SHP77 (cell line): ENCODE data around the gene ATP6V1B1.

ENCODE experiments used
- DNase-seq, 2 experiments: peaks; one replicate each; lab custom pipeline; 2025; lab: John Stamatoyannopoulos, UW

Gene ATP6V1B1

DNA sequence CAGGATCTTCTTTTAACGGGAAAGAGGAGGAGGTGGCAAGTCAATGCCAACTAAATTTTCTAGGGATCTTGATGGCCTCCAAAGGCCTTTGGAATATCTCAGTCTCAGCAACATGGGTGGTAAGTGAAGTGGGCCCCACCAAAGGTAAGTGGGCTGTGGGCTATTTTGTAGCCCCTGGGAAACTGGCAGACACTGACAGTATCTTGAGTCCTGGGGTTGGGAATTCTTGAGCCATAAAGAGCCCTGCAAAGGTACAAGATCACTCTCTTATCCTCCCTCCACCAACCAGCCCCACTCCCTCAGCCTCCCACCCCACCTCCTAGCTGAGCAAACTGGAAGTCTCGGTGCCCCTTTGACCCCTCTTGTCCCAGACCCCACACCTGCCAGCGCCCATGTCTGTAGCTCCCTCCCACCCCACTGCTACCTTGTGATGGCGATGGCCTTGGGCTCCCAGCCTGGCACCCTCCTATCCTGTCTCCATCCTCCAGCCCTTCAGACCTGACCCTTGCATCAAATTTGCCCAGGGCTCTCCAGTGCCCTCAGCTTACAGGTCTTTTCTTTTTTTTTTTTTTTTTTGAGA, 8.5 kb downstream of the ATP6V1B1 start:
- no peak for DNase-seq

DNA sequence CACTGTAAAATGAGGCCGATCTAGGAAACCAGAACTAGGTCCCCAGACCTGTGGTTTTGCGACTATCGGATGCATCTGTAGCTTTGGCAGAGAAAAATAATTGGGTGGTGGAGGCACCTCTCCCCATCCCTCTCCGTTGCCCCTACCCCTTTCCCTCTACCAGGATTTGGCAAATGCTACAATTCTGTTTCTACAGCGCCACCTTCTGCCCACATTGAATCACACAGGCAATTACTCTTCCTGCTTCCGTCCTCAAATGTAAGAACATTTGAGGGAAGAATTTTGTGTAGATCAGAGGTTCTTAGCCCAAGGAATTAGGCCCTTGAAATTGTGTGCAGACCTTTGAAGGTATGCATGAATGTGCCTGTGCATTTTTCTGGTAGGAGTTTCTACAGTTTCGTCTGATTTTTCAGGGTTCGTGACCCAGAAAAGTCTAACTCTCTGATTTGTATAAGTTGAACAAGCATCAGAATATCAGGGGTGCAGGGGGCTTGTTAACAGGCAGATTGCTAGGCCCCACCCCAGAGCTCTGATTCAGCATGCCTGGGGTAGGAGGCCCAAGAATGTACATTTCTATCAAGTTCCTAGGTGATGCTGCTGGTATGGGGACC, 11.2 kb downstream of the ATP6V1B1 start:
- peak; percentile 47 to 49 for DNase-seq

DNA sequence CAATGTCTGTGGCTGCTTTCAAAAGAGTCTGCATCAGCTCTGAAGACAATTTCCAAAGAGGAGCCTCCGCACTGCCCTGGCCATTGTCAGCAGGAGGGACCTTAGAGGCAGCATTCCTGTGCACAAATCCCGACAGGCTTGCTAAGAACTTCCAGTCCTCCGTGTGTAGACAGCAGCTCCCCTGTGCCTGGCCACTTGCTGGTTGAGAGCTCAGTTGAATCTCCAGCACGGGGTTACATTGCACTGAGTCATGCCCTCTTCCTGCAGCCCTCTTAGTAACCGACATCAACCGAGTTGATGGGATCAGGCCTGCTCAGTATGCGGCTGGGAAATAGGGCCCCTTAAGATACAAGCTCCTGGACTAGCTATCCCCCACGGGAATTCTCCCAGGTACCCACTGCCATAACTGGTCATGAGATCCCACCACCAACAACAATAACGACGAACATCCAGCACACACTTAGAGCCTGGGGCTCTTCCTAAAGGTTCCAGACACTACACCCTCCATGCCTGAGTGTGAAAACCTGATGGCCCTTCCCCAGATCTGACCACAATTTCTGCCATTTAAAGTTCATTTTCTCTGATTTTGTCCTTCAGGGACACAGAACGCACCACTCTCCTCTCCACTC, 12.0 kb downstream of the ATP6V1B1 start:
- peak in 1 of 2 experiments; percentile 11 for DNase-seq

DNA sequence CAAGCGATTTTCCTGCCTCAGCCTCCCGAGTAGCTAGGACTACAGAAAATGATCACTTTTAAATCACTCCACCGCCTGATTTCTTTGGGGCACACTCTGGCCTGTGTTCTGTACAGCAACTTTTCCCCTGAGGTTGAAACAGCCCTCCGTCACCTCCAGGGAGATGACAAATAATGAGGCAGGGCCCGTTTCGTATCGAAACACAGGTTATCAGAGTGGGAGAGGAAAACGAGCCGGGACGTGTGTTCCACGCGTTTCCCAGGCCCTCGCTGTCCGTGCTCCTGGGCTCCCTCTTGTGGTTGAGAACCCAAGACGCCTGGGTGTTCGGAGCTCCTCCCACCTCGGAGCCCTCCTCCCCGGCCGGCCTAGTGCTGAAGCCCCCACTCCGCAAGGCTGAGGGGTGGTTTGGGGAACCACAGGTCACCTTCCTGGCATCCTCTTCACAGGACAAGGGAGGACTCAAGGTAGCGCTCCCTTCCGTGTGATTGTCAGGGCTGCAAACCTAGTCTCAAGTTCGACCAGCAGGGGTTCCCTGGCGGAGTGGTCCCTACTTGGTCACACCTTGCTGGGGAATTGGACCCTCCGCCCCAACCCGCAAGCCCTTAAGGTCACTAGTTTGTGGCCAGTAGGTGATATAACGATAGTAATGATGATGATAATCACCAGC, 12.8 kb downstream of the ATP6V1B1 start:
- DNase-seq = peak; percentile 53 to 57

DNA sequence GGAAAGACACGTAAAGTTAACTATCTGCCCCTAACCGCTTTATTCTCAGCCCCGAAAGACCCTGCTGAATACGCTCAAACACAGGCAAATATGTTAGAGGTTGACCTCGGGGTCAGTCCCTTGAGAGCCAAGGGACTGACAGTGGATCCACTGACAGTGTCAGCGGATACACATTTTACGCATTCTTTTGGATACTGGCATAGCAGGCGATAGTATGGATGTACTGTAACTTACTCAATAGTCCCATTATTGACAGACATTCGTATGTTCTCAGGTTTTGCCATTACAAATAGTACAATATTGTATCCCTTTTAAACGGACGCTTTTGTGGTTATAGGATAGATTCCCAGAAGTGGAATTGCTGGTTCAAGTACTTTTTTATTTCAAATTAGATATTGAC, 13.4 kb downstream of the ATP6V1B1 start:
- no peak for DNase-seq

DNA sequence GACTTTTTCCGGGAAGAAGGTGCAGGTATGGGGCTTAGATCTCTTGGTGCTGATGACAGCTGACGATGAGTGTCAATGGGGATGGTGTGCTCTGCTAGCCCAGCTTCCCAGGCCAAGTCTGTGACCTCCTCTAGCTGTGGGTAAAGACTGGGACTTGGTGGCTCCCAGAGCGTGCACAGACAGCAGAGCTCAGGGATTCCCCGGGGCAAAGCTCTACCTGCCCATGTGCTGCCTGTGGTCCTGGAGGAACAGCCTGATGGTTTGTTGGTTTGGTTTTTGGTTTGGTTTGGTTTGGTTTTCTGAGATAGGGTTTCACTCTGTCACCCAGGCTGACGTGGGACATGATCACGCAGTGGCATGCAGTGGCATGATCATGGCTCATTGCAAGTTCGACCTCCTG, 19.2 kb downstream of the ATP6V1B1 start:
- no peak for DNase-seq

DNA sequence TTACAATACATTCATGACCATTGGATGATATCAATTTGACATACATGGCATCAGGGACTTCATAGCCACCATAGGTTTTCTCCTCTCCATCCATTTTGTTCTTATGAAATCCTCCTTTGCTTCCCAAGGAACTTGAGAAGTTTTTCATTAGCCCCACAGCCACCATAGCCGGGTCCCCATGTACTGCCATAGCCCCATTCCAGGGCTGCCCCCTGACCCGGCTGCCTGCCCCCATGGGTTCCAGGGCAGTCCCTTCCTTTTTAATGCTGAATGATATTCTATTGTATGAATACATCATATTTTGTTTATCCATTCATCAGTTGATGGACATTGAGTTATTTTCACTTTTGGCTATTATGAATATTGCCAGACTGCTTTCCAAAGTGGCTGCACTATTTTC, 20.4 kb downstream of the ATP6V1B1 start:
- no peak for DNase-seq

DNA sequence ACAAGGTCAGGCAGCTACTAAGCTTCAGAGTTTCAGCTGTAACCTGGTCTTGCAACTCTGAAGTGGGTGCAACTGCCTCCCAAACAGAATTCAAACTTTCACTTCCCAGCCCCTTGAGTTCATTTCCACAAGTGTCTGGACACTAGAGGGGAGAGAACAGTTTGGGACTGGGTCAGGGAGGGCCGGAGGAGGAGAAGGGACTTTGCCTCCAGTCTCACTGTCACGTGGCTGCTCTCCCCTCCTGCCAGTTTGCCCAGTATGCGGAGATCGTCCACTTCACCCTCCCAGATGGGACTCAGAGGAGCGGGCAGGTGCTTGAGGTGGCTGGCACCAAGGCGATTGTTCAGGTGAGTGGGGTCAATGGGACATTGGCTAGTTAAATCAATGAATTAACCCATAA, 22.1 kb downstream of the ATP6V1B1 start:
- no peak for DNase-seq

DNA sequence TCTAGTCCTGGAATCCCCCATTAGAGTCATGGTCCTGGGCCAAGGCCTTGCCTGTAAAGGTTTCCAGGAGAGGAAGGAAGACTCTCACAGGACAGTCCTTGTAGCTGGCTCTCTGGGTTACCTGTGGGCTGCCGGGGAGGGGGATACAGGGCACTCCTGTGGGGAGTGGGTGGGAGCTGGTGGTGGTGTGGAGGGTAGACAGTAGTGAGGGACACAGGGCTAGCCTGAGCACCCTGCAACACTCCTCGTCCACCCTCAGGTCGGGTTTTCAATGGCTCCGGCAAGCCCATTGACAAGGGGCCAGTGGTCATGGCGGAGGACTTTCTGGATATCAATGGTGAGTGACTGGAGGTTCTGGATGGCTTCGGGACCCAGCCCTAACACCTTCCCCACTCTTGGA, 23.1 kb downstream of the ATP6V1B1 start:
- no peak for DNase-seq

DNA sequence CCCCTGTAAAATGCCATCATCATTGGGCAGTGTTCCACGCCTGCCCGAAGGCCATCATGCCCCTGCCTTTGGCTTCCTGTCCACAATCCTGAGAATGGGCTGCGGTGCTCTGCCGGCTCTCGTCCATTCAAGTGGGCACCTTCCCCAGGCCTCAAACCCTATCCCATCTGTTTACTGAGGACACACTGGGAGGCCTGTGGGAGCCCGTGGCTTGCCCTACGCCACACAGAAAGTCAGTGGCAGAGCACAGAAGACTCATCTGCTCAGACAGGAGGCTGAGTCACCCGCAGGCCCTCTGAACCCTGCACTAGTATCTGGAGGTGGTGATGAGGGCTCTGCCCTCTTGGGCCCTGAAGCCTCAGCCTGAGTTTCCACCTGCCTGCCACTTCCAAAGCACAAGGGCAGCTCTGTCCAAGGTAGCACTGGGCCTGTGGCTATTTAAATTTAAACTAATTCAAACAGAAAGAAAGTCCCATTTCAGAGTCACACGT, 23.6 kb downstream of the ATP6V1B1 start:
- no peak for DNase-seq

DNA sequence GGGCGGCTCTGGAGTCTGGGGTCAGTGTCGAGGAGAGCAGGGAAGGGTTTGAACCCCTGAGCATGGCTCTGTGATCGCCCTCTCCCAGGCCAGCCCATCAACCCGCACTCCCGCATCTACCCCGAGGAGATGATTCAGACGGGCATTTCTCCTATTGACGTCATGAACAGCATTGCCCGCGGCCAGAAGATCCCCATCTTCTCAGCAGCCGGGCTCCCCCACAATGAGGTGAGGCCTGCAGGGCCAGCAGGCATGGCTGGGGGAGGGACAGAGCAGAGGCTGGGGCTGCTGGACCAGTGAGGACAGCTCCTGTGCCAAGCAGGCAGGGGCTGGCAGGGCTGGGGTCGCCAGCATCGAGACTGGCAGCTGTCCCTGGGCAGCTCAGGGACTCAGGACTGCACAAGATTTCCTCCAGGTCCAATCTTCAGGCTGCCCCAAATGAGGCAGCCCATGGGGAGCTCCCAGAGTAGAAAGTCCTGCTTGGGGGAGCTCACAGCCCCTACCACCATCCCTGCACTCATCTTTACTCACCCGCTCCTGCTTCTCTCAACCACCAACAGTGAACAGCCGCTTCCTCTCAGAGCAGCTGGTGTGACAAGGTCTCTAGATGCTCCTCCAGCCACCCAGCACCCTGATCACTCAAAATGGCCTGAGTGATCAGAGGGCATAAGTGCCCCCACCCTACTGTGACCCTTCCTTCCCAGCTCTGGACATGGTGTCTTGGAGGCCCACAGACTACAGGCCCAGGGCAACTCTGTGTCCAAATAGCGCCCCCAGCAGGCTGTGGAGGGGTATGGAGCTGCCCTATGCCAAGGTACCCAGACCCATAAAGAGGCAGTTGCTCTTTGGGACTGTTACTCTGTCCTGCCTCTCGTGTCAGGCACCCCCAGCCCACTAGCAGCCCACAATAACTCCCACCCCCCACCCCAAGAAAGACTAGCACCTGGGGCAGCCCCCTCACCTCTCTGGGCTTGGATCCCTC, 24.4 kb downstream of the ATP6V1B1 start:
- DNase-seq = no peak

DNA sequence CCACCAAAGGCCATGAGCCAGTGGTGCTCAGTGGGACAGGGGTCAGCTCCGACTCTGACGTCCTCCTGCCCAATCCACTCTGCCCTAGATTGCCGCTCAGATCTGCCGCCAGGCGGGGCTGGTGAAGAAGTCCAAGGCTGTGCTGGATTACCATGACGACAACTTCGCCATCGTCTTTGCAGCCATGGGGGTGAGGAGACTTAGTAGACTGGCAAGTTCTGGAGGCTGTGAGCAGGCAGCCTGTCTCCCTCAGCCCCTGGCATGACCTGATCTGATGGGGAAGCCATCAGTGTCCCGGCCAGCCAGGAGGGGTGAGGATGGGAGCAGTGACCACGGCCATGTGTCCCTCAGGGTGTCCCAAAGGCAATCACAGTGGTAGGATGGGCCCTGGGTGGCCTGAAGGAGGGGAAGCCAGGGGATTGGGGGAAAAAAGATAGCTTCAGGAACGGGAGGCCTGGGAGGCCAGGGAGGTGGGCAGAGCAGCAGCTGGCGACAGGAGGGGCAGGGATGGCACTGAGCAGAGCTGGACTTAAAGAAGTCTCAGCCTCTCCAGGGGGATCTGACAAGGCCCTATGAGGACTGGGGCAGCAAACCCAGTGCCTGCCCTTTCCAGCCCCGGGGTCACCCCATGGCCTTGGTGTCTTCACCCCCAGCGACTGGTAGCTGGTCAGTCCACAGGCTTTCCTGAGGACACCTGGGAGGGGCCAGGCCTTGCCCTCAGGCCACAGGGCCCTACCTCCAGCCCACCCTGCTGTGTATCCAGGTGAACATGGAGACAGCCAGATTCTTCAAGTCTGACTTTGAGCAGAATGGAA, 25.3 kb downstream of the ATP6V1B1 start:
- DNase-seq = no peak

DNA sequence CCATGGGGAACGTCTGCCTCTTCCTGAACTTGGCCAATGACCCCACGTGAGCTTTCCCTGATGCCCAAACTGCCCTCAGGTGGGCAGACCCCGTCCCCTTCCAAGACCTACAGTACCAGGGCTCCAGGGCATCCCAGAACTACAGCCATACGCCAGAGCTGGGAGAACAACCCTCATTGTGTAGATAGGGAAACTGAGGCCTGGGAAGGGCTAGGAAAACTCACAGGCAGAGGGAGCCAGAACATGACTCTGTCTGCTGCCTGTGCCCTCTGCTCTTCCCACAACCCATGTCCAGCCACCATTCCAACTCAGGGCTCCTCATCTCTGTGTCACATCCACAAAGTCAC, 25.9 kb downstream of the ATP6V1B1 start:
- no peak for DNase-seq

DNA sequence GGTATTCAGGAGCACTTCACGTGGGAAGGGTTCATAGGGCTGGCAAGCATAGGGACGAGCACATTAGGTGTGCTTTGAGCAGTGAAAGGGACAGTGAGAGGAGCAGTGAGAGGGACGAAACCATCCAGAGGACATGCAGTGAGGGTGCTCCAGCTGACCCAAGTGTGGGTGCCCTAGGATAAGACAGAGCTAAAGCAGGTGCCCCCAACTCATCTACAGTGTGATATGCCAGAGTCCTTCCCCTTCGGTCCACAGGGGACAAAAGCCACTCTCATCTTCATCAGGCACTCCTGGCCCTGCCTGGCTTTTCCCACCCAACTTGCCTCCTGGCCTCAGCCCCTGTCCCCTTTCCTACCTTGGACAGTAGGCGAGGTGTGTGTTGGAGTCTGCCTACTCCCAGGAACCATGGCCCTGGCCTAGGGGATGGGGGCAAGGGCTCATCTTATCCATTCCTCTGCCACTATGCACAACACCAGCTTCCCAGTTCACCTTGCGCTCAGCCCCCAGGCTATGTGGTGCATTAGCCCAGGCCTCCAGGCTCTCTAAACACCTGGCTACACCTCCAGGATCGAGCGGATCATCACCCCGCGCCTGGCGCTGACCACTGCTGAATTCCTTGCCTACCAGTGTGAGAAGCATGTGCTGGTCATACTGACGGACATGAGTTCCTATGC, 26.6 kb downstream of the ATP6V1B1 start:
- DNase-seq = no peak

DNA sequence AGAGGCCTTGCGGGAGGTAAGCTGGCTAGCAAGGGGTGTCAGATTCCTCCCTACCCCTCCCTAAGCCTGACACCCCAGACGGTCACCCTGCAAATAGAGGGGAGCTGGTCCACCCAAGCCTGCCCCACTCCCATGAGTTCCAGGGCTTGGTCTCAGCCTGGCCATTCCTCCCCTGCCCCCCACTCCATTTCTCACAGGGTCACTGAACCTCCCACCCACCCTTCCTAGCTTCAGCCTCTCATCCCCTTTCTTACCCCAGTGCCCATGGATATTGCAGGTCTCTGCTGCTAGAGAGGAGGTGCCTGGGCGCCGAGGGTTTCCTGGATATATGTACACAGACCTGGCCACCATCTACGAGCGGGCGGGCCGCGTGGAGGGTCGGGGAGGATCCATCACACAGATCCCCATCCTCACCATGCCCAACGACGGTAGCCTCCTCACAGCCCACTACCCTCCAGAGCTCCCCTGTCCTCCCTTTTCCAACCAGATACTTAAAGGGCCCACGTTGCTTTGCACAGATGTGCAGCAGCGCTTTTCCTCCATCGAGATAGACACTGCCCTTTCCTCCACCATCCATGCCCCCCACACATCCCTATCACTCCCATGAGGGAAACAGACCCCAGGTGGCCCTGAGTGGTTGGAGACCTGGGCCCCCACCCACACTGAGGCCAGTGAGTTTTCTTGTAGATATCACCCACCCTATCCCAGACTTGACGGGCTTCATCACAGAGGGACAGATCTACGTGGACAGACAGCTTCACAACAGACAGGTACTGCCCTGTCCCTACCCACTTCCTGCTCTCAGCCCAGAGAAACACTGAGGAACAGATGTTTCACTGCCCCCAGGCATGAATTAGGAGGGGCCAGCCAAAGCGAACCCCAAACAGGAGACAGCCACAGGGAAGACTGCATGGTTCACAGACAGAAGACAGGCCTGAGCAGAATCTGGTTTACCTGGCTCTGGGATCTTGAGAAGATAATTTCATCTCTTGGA, 27.5 kb downstream of the ATP6V1B1 start:
- no peak for DNase-seq

DNA sequence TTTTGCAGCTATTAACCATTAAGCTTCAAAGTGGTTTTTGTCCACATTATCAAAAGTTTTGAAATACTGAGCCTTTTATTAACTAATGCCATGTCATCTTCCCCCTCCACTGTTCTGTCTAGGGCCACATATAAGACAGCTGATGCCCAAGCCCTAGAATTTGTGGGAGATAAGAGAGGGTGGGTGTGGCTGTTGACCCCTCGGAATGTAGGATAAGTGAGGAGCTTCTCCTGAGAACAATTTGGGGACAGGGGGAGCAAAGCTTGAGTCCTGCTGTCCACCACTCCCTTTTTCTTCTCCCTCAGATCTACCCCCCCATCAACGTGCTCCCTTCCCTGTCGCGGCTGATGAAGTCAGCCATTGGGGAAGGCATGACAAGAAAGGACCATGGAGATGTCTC, 28.4 kb downstream of the ATP6V1B1 start:
- no peak for DNase-seq

DNA sequence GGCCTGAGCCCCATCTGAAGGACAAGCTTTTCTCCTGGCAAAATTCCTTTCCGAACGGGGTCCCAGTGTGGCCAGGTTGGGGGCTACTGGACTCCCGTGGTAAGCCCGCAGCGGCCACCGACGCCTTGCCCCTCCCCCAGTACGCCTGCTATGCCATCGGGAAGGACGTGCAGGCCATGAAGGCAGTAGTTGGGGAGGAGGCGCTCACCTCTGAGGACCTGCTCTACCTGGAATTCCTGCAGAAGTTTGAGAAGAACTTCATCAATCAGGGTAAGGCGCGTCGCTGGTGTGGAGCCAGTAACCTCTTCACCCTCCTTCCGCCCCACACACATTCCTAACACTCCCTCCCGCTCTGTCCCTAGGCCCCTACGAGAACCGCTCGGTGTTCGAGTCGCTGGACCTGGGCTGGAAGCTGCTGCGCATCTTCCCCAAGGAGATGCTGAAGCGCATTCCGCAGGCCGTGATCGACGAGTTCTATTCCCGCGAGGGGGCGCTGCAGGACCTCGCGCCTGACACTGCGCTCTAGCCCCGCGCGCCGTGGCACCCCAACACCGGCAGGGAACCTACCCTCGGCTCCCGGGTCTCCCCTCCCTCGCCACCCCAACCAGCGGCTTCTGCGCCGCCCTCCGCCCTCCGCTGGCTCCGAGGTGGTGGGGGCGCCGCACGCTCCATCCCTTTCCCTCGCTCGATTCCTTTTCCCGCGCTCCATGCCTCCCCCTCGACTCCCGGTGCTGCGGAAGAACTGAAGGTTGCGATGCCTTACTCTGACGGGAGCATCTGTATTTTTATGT, 29.1 kb downstream of the ATP6V1B1 start:
- DNase-seq = no peak

DNA sequence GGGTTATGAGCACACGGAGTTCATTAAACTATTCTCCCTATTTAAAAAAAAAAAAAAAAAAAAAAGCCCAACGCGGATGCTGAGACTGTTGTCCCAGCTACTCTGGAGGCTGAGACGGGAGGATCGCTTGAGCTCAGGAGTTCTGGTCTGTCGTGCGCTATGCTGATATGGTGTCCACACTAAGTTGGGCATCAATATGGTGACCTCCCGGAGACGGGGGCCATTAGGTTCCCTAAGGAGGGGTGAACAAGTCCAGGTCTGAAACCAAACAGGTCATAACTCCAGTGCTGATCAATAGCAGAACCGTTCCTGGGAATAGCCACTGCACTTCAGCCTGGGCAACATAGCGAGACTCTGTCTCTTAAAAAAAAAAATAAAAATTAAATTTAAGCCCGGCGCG, 29.8 kb downstream of the ATP6V1B1 start:
- no peak for DNase-seq
